GM10248 (cell line): Measurements from ENCODE around the gene MICB.

Experiments used
- CTCF ChIA-PET: fragments of 300-600 bp; sonication (Branson Sonifier 250); formaldehyde crosslinking; extraction: SDS; loops from one replicate; lab custom pipeline; 2021; ENCODE audit warnings: antibody characterized with exemption; lab: Yijun Ruan, JAX
- POLR2A ChIA-PET: fragments of 350-650 bp; sonication (Branson Sonifier 250); formaldehyde crosslinking; extraction: SDS; loops from one replicate; lab custom pipeline; 2020; ENCODE audit warnings: antibody characterized with exemption; lab: Yijun Ruan, JAX
- DNase-seq: peaks from one replicate; pipeline ENCODE4 v3.0.0; 2012; ENCODE audit errors: extremely low spot score
- CTCF ChIP-seq: IDR thresholded peaks from 2 replicates; pipeline ENCODE4 v1.5.1; 2012; ENCODE audit warnings: mild to moderate bottlenecking, low read depth; ENCODE audit errors: extremely low read depth, missing control alignments, control extremely low read depth

MICB gene

GRCh38 chr6:31531162-31531561 lies 33.2 kb downstream of the MICB start:
- CTCF ChIA-PET = interaction anchor here (0.9 to 2.2 kb wide), 4 partner anchors 10 to 67 kb away, joined by 3 to 7 read pairs (median 4); partner anchors contain the start of gene DDX39B

GRCh38 chr6:31531771-31532643 lies 34.1 kb downstream of the MICB start:
- DNase-seq = no peak
- ChIA-PET POLR2A (interaction anchor here (0.6 to 2.1 kb wide), 5 partner anchors 9 to 606 kb away, joined by 3 to 9 read pairs (median 6); partner anchors contain the start of genes DDX39B and NFKBIL1), CTCF (interaction anchor here (0.9 to 2.2 kb wide), 4 partner anchors 9 to 67 kb away, joined by 3 to 7 read pairs (median 4); partner anchors contain the start of gene DDX39B)
- TF ChIP-seq CTCF = no peak

More at GRCh38 chr6:31531162-31531561, 33.2 kb downstream of the MICB start:
- DNase-seq = no peak
- no peak for TF ChIP-seq CTCF
- POLR2A ChIA-PET = interaction anchor here (0.6 to 2.1 kb wide), 3 partner anchors 10 to 299 kb away, joined by 5 to 7 read pairs (median 6); partner anchors contain the start of genes DDX39B and NFKBIL1

- no peak for TF ChIP-seq CTCF
- ChIA-PET POLR2A (interaction anchor here (0.6 to 2.1 kb wide), 2 partner anchors 9 to 62 kb away, joined by 3 to 7 read pairs; partner anchors contain the start of gene DDX39B), CTCF (interaction anchor here (2.2 kb wide), 1 partner anchor 8 kb away, joined by 7 read pairs; the partner anchor contains the start of gene DDX39B)
Observed at GRCh38 chr6:31532644-31533454, 34.9 kb downstream of the MICB start.

GRCh38 chr6:31533455-31533841 lies 35.5 kb downstream of the MICB start:
- POLR2A ChIA-PET = no interaction called here
- no peak for DNase-seq
- CTCF ChIA-PET = interaction anchor here (0.7 to 1.2 kb wide), 2 partner anchors 13 to 18 kb away, joined by 3 to 5 read pairs; partner anchors contain the start of gene ATP6V1G2
- no peak for TF ChIP-seq CTCF

More at GRCh38 chr6:31532644-31533454, 34.9 kb downstream of the MICB start:
- DNase-seq = no peak

GRCh38 chr6:31534011-31534410 lies 36.1 kb downstream of the MICB start:
- CTCF ChIA-PET = interaction anchor here (0.7 to 1.3 kb wide), 4 partner anchors 9 to 17 kb away, joined by 3 to 5 read pairs (median 3); partner anchors contain the start of gene ATP6V1G2
- POLR2A ChIA-PET = interaction anchor here (1.5 kb wide), 1 partner anchor 65 kb away, joined by 4 read pairs; no protein-coding TSS in a partner anchor
- no peak for DNase-seq
- TF ChIP-seq CTCF = no peak
